Measurements from ENCODE around the gene SNAPC5. TPM values are rescaled to one million over a fixed set of nuclear protein-coding genes. Genes with fewer than 3 reads are reported as not detected.

SNAPC5 gene
- total and polyA plus RNA-seq, 2 donors from 2014 or later, result 29.6 to 49.6 TPM

Small RNAs within 50 kb of the gene (microRNA-seq; reads per million reads assigned to microRNA genes)
- not detected for gene MIR4512

Other genes starting within 250 kb of the SNAPC5 start
- 41.8 TPM for gene MEGF11, start 244.0 kb downstream of the SNAPC5 start, total RNA-seq
- 10.4 TPM for gene MEGF11, start 244.0 kb downstream of the SNAPC5 start, polyA plus RNA-seq (ENCODE audit: insufficient read depth, low read depth, low replicate concordance)
- 28.5 TPM for gene DIS3L, start 204.2 kb downstream of the SNAPC5 start, total RNA-seq
- 10.6 TPM for gene DIS3L, start 204.2 kb downstream of the SNAPC5 start, polyA plus RNA-seq (ENCODE audit: insufficient read depth, low read depth, low replicate concordance)
- gene TIPIN, start 141.1 kb downstream of the SNAPC5 start, total RNA-seq, result 7.5 TPM
- gene TIPIN, start 141.1 kb downstream of the SNAPC5 start, polyA plus RNA-seq (ENCODE audit: insufficient read depth, low read depth, low replicate concordance), result 4.3 TPM
- gene MAP2K1, start 110.8 kb downstream of the SNAPC5 start, total RNA-seq, result 49.4 TPM
- 33.1 TPM for gene MAP2K1, start 110.8 kb downstream of the SNAPC5 start, polyA plus RNA-seq (ENCODE audit: insufficient read depth, low read depth, low replicate concordance)
- gene RPL4, start 7.1 kb upstream of the SNAPC5 start, total RNA-seq, result 1,774 TPM
- gene RPL4, start 7.1 kb upstream of the SNAPC5 start, polyA plus RNA-seq (ENCODE audit: insufficient read depth, low read depth, low replicate concordance), result 2,001 TPM
- 9.0 TPM for gene ZWILCH, start 7.6 kb upstream of the SNAPC5 start, total RNA-seq
- 3.0 TPM for gene ZWILCH, start 7.6 kb upstream of the SNAPC5 start, polyA plus RNA-seq (ENCODE audit: insufficient read depth, low read depth, low replicate concordance)
- gene LCTL, start 68.2 kb upstream of the SNAPC5 start, total RNA-seq, result not detected
- not detected for gene LCTL, start 68.2 kb upstream of the SNAPC5 start, polyA plus RNA-seq (ENCODE audit: insufficient read depth, low read depth, low replicate concordance)
- 23.0 TPM for gene SMAD6, start 204.5 kb upstream of the SNAPC5 start, total RNA-seq
- gene SMAD6, start 204.5 kb upstream of the SNAPC5 start, polyA plus RNA-seq (ENCODE audit: insufficient read depth, low read depth, low replicate concordance), result 15.4 TPM